ENCODE data around the gene SAPCD1.

DNA sequence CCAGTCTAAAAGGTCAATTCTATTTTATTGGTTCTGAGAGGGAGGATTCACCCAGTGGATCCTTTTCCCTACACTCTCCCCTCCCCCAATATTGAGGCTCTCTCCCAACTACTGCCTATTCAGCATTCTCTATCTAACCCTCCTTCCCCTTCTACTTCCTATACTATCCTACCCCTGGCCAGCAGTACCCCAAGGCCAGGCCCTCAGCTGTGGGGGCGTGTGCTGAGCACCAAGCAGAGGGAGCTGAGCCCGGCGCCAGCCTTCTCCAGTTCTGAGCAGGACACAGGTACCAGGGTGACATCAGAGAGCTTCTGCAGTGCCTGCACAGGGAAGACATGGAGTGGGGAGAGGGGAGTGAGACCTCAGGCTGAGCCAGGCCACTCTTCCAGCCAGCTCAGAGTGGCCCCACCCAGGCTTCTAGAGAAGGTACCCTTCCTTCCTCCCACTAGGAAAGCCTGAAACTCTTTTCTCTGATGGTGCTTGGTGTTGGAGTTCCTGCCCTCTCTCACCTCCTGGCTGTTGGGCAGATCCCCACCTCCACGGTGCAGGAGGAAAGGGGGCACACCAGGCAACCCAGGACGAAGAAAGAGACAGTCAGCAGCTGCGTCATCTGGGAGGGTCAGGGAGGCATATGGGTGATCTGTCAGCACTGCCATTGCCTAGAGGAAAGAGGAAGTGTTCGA is 35.3 kb upstream of the SAPCD1 start:
- TF ChIP-seq CTCF (IDR thresholded peaks at IDR 0.05) (no peak), ZFX (IDR thresholded peaks at IDR 0.05; ENCODE audit: borderline replicate concordance) (no peak)

All from 22Rv1 (cell line).